GM21423 (cell line): ENCODE results near the gene LPIN3.

ENCODE experiments used
- ATAC-seq: cut with Tn5 transposase; IDR thresholded peaks from one replicate; pipeline ENCODE4 v1.9.1; 2021; ENCODE audit warnings: mild to moderate bottlenecking, moderate library complexity; ENCODE audit not compliant: unreplicated experiment

The LPIN3 gene

DNA sequence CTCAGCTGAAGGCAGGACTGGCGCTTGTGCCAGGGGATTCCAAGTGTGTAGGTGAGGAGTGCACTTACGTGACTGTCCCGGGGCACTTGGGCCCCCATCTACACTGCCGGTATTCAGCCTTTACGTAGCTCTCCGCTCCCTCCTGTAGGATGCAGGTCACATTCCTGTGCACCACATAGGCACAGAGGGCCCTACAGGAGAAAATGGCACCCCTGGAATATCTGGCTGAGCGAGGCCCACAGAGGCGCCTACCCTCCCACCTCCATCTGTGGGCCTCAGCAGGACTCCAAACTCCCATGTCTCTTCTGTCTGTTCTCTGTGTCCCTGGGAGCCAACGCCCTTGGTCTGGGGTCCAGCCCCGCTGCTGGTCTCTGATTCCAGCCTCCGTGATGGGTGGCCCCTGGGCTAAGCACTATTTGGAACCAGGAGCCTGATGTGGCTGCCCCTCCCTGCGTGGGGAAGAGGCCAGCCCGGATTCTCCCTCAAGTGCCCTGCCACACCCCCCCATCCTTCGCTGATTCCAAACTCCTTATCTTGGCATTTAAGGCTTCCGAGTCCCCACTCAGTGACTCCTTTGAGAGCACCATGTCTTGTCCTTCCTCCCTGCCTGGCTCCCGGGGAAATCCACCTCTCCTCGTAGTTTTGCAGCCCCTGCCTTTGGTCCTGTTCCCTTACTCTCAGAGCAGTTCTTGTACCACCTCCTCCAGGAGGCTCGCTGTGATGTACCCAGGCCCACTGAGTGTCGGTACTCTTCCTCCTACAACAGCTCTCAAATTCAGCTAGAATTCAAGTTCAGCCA, 24.5 kb downstream of the LPIN3 start:
- ATAC-seq: no peak

DNA sequence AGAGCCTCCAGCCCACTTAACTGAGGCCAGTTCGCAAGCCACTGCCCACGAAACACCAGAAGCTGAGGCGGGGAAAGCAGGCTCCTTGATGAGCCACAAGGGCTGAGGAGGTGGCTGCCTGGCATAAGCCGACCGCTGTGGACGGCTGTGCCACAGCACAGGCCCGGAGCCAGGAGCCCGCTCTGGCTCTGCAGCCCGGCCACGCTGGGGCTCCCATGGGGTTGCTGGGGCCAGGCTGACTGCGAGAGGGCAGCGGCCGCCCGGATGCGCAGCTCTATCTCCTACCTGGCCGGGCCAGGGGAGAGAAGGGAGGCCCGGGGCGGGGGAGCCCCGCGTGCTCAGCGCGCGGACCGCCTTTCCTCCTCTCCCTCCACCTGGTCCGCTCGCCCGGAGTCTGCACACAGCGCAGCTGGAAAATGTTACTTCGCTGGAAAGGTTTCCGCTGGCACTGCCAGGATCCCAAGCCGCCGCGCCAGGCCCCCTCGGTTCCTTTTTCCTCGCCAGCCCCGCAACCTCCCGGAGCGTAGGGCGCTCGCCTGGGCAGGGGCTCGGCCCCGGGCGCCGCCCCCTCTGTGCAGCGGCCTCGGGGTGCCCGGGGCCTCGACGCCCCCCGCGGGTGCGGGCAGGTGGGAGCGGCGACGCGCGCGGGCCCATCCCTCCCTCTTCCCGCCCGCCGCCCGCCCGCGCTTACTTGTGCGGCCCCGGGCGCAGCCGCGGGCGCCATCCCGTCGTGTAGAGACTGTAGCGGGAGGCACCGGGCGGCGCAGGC, 25.3 kb downstream of the LPIN3 start:
- ATAC-seq: no peak

DNA sequence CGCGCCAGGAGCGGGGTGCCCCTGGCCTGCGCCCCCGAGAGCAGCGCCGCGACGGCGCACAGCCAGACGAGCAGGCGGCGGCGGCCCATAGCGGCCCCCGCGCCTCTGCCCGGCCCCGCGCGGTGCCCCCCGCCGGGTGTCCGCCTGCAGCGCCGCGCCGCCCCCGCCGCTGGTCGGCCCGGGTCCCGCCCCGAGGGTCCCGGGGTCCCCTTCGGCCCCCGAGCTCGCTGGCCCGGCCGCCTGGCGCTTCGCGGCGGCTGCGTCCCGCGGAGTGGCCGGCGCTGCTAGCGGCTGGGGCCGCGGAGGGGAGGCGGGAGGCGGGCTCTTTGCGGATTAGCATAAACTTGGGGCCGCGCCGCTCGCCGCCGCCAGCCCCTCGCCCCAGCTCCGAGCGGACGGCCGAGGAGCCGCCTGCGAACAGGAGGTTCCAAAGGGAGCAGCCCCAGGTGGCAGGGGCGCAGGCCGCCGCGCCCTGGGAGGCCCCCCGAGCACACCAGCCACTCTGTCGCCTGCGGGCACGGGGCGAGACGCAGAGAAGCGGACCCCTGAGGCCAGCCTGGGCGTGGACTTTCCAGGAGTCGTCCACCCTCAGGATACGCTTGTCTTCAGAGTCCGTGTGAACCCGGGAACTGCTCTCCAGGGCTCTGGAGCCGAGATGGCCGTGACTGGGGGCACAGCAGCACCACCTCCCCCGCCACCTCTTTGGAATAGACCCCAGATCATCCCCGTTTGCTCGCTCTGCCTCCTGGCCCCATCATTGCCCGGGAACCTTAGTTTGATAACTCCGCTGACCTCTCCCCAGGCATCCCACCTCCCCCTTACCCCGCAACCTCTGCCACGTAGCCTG, 26.1 kb downstream of the LPIN3 start, which contains the start of gene EMILIN3:
Gene EMILIN3, minus strand, starts transcription at position 273 of the 847 bp plus-strand sequence. Its CDS starts 184 bp downstream, at position 89.
- no peak for ATAC-seq

DNA sequence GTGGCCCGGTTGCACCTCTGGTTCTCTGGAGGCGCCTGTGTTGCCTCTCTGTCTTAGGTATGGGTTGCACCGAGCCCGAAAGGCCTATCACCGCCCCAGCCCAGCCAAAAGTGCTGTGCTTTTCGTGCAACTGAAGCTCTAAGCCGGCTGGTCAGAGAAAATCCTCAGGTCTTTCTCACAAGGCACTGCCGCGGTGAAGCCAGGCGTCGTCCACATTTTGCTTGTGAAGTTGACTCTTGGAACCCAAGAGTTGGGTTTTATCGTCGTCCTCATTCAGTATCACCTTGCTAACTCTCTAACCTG, 26.7 kb downstream of the LPIN3 start:
- ATAC-seq: no peak

DNA sequence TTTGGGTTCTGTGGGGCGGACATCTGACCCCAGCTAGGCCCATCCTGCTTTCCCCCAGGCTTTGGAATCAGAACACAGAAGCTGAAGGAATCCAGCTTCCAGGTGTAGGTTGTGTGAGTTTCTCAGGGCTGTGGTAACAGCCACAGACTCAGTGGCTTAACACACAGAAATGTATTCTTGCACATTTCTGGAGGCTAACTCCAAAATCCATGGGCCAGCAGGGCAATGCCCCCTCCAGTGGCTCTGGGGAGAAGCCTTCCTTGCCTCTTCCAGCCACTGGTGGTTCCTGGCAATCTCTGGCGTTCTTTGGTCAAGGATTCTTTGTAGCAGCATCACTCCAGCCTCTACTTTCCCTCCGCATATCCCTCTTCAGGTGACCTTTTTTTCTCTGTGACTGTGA, 27.3 kb downstream of the LPIN3 start:
- no peak for ATAC-seq

DNA sequence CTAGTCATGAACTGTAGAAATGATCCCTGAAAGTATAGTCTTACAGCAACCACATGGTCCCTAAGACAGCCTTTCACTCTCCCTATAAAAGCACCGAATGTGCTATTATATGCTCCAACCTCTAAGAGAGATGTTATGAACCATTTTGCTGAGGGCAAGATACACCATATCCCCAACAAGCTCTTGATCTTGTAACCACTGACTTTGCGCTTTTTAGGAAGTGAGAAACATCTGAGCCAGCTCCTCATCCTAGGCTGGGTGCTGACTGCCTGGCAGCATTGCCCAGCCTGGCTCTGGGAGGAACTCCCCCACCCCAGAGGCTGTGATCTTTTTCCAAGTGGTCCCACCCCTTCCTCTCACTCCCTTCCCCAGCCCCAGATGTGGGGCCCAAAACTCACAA, 29.1 kb downstream of the LPIN3 start:
- no peak for ATAC-seq

DNA sequence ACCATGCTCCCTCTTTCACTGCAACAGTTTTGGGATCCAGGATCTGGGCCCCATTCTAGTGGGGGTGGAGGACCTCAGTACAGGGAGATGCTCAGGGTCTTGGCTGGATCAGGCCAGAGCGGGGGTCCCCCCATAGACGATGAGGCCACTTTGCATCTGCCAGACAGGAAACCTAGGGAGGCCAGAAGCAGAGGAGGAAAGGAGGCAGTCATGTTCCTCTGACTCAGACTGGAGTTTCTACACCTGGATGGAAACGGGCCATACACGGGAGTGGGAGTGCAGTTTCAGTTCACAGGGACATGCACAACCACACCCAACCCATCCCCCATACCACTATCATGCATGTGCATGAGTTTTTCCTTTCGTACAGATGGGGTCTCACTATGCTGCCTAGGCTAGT, 29.6 kb downstream of the LPIN3 start:
- no peak for ATAC-seq

DNA sequence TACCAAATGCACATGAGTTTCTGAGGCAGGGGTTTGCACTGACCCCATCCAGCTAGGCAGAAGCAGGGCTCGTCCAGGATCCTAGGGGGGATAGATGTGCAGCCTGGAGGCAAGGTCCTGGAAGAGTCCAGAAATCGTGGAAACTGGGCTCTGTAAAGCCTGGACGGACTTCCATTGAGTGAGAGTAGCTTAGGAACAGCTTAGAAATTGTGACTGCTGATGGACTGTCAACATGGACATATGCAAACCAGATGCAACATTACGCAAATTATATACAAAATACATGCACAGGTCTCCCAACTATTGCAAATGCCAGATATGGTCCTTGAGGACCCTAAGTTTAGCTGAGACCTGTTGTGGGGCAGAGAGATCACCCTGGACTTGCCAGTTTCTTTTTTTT, 30.8 kb downstream of the LPIN3 start:
- no peak for ATAC-seq

DNA sequence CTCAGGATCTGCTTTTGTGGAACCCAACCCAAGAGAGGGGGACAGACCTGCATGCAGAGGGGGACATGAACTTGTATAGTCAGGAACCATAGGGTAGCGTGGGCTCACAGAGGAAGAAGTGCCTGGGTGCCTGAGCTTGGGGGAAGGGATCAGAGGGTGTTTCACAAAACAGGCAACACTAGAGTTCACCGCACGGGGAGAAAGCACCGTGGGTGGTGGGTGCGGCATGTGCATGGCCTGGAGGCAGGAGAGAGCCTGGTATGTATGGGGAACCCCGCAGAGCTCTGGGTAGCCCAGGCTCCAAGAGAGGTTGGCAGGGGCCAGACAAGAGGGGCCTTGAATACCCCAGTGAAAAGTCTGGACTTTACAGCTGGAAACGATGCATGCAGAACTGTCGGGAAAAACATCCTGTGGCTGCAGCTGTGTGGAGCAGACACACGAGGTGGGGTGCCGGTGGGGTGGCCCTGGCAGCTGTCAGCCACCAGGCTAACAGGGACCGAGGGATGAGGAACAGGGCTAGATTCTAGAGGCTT, 32.7 kb downstream of the LPIN3 start:
- no peak for ATAC-seq

DNA sequence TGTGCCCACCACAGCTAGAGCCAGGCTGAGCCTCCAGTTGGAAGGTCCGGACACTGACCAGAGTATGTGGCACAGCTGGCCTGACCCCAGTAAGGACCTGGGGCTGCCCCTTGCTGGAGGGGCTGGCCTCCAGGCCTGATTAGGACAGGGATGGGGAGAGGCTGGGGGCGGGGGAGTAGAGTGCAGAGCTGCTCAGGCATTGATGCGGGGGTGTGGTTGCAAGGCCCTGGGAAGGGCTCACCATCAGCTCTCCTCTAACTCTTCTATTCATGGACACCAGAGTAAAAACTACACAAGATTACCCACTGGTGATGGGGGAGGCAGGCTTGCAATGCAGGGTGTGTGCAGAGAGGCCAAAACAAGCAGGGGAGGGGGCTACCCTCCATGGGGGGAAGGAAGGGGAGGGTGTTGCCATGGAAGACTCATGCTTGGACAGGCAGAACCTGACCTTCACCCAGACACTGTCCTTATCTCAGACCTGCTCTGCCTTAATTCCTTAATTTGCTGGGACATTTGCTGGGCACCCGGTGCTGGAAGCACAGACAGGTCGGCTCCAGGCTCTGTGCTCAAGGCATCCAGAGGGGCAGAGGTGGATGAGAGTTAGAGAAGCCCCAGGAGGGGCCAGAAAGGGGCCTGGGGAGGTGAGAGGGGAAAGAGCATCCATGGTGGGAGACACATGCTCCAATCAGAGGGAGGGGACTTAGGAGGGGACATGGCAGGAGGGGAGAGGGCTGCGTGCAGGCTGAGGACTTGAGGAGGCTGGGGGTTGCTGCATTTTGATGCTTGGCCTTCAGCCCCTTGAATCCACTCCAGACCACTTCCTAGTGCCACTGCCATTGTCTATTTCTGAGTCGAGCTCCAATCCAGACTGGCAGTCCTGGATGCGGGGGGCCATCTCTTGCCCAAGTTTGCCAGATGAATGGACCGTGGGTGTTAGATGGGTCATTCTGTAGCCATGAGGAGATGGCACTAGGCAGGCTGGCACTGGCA, 33.6 kb downstream of the LPIN3 start:
- no peak for ATAC-seq

DNA sequence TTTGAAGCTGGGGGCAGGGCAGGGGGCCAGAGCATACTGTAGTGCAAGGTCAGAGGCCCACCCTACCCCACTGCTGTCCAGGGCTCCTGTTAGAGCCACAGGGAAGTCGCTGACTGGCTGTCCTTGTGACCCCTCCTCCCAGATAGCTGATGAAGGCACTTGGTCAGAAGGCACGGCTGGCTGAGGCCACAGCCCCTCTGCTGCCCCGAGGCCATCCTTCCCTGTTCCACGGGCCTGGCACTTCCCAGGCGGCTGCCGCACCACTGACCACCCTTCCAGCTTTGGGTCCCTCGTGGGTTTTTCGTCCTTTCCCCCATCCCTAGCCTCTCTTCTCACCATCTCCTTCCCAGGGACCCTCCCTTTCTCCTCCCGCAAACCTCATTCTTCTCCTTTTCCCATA, 35.2 kb downstream of the LPIN3 start:
- no peak for ATAC-seq

DNA sequence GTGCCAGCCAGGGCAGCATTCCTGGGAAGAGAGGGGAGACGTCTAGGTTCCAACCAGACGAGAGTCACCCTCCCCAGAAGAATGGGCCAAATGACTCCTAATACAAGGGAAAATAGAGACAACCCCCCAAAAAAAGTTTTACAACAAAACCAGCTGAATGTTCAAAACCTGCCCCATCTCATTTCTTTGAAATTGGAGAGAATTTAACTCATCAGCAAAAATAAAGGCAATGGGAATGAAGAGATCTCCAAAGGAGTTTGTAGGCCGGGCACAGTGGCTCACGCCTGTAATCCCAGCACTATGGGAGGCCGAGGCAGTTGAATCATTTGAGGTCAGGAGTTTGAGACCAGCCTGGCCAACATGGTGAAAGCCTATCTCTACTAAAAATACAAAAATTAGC, 35.7 kb downstream of the LPIN3 start:
- ATAC-seq: no peak

DNA sequence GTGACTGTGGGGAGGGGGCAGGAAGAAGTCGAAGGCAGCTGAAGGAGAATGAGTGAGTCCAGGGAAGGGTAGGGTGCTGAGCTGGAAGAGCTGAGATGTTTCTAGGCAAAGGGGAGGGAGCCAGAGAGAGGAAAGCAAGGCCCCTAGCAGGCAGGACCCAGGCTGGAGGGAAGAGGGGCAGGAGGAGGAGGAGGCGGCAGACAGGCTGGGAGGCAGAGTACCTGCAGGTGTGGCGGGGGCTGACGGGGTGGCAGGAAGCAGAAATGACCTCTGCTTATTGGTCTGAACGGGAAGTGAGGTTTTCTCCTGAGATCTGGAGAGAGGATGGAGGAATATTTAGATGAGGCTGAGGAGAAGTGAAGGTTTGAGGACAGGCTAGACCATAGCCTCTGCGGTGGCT, 36.7 kb downstream of the LPIN3 start:
- no peak for ATAC-seq

DNA sequence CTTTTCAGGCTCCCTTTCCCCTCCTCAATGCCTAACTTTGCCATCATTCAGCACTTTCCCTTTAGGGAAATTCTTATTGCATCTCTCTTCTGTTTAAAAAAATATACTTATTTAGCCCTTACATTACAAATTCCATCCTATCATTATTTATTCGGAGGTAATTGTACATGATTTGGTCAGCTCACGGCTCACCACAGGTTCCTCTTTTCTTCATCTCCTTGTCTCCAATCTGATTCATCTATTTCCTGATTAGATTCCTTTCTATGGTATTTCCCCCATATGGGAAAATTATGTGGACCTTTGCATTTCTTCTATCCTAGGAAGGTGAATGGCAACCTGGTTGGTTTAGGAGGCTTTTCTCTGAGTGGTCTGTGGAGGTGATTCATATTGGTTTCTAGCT, 38.9 kb downstream of the LPIN3 start:
- no peak for ATAC-seq

DNA sequence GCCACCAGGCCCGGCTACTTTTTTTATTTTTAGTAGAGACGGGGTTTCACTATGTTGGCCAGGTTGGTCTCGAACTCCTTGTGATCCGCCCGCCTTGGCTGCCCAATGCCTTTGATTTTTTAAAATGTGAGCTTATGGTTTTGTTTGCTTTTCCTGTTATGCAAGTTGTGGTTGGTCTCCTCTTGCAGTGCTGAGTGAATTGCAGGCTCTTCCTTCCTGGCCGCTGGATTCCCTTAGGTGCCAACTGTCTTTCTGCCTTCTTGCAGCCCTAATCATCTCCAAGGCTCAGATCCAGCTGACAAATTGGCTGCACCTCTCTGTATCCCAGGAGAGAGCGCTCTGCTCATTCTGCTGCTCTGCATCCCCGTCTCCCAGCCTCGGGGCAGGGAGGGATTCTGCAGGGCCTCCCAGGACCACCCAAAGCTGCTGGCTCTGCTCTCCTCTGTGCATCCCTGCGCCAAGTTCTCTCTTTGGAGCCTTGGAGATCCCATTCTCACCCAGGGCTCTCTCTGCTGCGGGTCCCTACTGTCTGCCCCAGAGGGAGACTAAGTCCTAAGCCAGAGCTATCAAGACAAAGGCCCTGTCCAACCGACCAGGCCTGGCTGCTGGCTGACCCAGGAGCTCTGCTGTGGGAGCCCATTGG, 40.1 kb downstream of the LPIN3 start:
- ATAC-seq: no peak

DNA sequence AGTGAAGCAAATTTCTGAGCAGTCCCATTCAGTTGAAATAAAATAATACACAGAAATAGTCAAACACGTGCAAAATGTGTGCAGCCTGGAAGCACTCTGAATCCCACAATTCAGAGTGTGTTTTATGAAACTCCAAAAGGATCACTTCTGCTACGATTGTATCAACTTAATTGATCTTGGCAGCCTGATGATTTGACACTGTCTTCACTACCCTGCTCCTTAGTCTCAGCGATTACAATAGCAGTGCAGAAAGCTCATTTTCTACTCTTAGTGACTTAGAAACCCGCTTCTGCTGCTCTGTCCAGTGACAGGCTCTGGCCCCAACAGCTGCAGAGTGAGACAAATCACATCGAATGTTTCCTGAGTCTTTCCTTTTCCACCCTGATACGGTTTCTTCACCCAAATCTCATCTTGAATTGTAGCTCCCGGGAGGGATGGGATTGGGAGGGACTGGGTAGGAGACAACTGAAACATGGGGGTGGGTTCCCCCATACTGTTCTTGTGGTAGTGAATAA, 42.2 kb downstream of the LPIN3 start:
- ATAC-seq: no peak

DNA sequence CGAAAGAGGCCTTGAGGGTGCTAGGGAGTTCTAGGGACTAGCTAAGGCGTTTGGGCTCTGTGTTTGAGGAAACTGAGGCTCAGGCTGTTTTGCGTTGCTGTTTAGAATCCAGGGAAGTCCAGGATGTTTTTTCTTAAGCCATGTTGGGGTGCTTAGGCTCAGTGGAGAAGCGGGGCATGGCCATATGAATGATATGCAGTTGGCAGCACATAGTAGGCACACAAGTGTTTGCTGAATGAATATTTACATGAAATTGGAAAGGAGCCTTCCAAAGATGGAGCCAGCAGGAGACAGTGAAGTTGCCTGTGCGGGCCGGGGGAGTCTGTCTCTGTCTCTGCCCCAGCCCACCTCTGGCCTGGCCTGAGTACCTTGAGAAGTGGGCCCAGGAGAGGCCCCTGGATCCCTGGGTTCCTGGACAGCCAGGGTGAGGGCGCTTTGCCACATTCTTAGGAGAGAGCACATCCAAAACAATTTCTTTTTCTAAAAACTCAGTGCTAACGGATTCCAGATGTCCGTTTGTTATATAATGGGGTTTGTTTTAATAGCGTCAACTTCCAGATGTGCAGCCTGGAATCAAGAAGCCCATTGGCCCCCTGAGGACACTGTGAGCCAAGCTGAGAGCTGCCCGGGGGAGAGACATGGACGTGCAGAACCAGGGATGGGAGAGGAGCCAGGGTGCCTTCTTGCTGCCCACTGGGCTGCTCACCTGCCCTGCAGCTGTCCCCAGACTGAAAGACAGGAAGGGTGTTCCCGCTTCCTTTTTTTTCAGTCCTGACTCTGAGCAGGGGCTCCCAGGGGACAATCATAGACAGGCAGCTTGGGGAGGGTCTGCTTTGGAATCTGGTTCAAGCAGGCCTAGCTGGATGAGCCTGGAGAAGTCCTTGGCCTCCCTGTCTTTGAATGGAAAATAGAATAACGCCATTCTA, 46.1 kb downstream of the LPIN3 start:
- no peak for ATAC-seq

DNA sequence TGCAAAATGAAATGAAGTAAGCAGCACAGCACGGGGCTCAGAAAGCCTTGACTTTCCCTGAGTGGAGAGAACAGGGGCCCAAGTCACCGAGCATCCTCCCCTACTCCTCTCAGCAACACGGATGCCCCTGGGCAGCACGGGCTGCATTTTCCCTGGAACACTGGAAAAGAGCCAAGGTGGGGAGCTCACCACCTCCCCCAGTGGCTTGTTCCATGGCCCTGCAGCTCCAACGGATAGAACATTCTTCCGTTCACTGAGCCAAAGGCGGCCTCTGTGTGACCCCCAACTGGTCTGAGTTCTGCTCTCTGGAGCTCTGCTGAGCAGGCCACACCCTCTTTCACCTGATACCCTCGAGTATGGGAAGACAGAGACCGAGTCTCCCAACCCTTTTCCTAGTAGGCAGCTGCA, 46.8 kb downstream of the LPIN3 start:
- no peak for ATAC-seq
